Activated T-helper 2 cell treated with anti-CD3 and anti-CD28 coated beads, Interferon-gamma antibody, Interleukin-2, Interleukin-4, amounts not matched to agents 10 μg/mL and 5 μg/mL and 100 μg/mL, durations not matched to agents 14 hours and 24 hours and 36 hours (primary cell): Measurements from ENCODE around the gene EBF3. TPM values are rescaled to one million over a fixed set of nuclear protein-coding genes. Genes with fewer than 3 reads are reported as not detected.

ENCODE experiments used
- DNase-seq: peaks from one replicate; pipeline ENCODE4 v3.0.0; 2021; ENCODE audit warnings: low spot score
- H3K27ac Mint-ChIP-seq: one replicate; pipeline ENCODE4 v1.8.0; 2021; ENCODE audit warnings: mixed read lengths
- H3K27me3 Mint-ChIP-seq: one replicate; pipeline ENCODE4 v1.8.0; 2021; ENCODE audit warnings: low read depth, mixed read lengths
- H3K36me3 Mint-ChIP-seq: one replicate; pipeline ENCODE4 v1.8.0; 2021; ENCODE audit warnings: low read depth, mixed read lengths
- H3K4me1 Mint-ChIP-seq: one replicate; pipeline ENCODE4 v1.8.0; 2021; ENCODE audit warnings: low read depth, mixed read lengths
- H3K4me3 Mint-ChIP-seq: one replicate; pipeline ENCODE4 v1.8.0; 2021; ENCODE audit warnings: low read depth, mild to moderate bottlenecking, moderate library complexity, mixed read lengths
- H3K9me3 Mint-ChIP-seq: one replicate; pipeline ENCODE4 v1.8.0; 2021; ENCODE audit warnings: mixed read lengths
- intact Hi-C: fragments of 100-400 bp; cut with micrococcal nuclease; formaldehyde crosslinking; loops from one replicate; pipeline ENCODE4 v1.15.1; 2023
- total RNA-seq: library from RNA; stranded (reverse); gene quantifications from 2 replicates; pipeline ENCODE4 v1.2.3, GENCODE V29; 2022

EBF3 gene
- total RNA-seq, 1 donor from 2014 or later: not detected

DNA sequence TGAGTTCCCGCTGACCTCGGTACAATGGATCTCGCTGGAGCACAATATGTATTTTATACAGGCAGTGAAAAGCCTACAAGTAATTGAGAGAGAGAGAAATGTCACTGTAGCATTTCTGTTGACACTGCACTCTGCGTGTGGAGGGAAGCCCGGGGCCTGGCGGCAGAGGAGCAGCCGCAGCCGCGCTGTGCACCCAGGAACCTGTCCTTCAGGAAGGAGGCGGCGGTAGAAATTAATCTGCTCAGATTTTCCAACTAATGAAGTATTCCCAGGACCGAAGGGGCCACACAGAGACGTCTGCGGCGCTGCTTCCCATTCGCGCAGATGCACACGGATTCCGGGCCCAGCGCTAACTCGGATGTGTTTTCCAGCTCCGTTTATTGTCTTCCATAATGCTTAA is 170.1 kb downstream of the EBF3 start:
- H3K27me3 Mint-ChIP-seq: no peaks in the 10 kb centered on the region
- DNase-seq: no peak
- intact Hi-C loops: no loop called here
- no peak overlapping the region for H3K27ac Mint-ChIP-seq
- H3K4me3 Mint-ChIP-seq: no peak overlapping the region
- H3K4me1 Mint-ChIP-seq: no peaks in the 10 kb centered on the region
- peaks cover 10% of the 10 kb centered on the region for H3K9me3 Mint-ChIP-seq
- no peaks in the 10 kb centered on the region for H3K36me3 Mint-ChIP-seq

DNA sequence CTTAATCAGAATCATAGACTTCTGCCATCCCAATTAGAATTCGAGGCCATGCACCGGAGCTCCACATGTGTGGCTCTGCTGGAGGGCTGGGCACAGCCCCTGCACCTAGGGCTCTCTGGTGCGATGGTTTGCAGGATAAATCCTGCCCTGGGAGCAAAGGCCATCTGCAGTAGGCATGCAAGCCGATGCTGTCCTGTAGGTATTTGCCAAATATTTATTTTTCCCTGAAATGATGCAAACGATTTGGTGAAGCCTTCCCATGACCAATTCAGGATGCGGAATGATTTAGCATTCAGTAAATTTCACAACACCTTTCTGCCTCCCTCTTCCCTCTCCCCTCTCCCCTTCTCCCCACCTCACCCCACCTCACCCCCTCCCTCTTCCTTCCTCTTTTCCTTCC is 170.6 kb downstream of the EBF3 start:
- H3K36me3 Mint-ChIP-seq: no peaks in the 10 kb centered on the region
- H3K4me3 Mint-ChIP-seq: no peak overlapping the region

DNA sequence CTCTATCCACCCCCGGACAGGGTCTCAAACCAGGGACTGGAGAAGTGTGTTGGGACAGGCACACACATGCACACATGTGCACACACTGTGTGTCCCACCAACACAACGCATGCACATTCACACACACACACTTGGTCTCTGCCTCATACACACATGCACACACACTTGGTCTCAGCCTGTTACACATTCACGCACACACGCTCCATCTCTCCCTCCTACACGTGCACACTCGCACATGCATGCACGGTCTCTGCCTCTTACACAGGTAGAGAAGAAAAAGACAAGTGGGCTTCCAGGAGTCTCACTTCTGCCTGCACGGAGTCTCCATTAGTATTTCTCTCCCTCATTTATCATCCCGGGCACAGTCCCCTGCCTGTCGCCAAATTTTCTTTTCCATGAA is 171.2 kb downstream of the EBF3 start:
- intact Hi-C loops: no loop called here
- no peaks in the 10 kb centered on the region for H3K27me3 Mint-ChIP-seq
- H3K4me3 Mint-ChIP-seq: no peak overlapping the region
- no peaks in the 10 kb centered on the region for H3K36me3 Mint-ChIP-seq
- DNase-seq: no peak
- H3K4me1 Mint-ChIP-seq: no peaks in the 10 kb centered on the region
- H3K9me3 Mint-ChIP-seq: peaks cover 10% of the 10 kb centered on the region
- no peak overlapping the region for H3K27ac Mint-ChIP-seq

More for the DNA sequence above, 170.6 kb downstream of the EBF3 start:
- no peak overlapping the region for H3K27ac Mint-ChIP-seq
- no peaks in the 10 kb centered on the region for H3K4me1 Mint-ChIP-seq
- H3K27me3 Mint-ChIP-seq: no peaks in the 10 kb centered on the region
- intact Hi-C loops: no loop called here
- no peak for DNase-seq
- H3K9me3 Mint-ChIP-seq: peaks cover 10% of the 10 kb centered on the region

DNA sequence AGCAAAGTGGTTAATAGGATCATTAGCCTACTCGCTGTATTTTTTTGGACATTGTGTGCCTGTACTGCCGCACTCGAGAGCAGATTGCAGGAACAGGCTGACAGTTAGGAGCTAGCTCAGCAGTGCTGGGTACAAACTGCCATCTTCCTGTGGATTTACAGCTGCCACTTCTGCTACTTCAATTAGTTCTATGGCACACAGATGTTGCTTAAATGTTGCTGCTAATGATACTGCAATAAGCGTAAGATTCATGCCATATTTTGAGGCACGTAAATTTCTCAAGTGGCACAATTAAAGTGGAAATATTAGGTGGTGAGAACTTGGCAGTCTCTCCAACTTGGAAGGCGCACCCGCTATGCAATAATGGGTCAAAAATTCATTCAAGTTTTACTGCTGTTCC is 171.9 kb downstream of the EBF3 start:
- Mint-ChIP-seq H3K27me3 (no peaks in the 10 kb centered on the region), H3K9me3 (peaks cover 10% of the 10 kb centered on the region), H3K36me3 (no peaks in the 10 kb centered on the region), H3K4me1 (no peaks in the 10 kb centered on the region), H3K4me3 (no peak overlapping the region), H3K27ac (no peak overlapping the region)
- intact Hi-C loops: no loop called here
- DNase-seq: no peak

DNA sequence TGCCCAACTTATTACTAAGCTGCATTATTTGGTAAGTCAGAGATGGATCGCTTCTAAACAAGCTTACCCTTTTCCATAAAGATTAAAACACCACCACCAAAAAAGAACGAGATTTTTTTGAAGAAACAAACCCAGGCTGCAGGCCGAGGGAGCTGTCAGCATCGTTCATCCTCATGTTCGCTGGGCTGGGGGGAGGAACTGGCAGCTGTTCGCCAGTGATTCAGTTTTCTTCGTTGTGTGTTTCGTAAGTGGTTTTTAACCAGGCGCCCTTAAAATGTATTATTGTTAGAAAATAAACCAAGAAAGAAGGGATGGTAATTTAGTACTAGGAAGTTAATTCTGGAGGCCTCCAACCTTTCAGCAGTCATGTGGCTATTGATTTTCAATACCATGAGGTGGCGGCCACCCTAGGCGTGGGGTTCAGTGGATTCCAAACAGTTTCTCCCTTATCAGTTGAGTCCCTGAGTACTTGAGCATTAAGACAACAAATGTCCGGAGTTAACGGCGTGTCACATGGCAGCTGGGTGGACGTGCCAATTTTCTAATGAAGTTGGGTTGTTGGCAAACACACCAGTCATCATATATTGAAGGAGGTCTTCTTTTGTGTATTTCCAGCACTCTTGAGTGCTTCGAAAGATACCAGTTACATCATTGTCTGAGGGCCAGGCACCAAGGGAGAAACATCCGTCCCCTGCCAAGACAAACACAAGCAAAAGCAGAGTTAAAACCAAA is 173.2 kb downstream of the EBF3 start:
- no peak for DNase-seq
- Mint-ChIP-seq H3K36me3 (no peaks in the 10 kb centered on the region), H3K27me3 (no peaks in the 10 kb centered on the region), H3K4me1 (no peaks in the 10 kb centered on the region), H3K4me3 (no peak overlapping the region), H3K9me3 (peaks cover 10% of the 10 kb centered on the region), H3K27ac (no peak overlapping the region)
- intact Hi-C loops: no loop called here

DNA sequence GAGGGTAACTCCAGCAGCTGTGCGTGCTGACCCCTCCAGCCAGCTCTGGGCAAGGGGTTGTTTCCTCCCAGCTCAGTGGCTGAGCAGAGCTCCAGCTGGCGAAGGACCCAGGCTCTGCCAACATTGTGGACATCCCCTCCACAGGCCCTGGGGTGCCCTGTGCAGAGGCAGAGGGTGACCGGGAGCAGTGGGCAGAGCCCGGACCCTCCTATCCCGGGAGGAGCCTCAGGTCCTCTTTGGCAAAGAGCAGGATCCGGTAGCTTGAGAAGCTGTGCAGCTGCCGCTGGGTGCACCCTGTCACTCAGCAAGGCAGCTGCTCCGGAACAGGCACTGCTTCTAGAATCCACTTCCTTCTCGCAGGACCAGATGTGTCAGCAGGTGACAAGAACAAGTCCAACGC is 175.9 kb downstream of the EBF3 start:
- no peaks in the 10 kb centered on the region for H3K4me1 Mint-ChIP-seq
- intact Hi-C loops: no loop called here
- no peak overlapping the region for H3K4me3 Mint-ChIP-seq
- no peak for DNase-seq
- no peaks in the 10 kb centered on the region for H3K36me3 Mint-ChIP-seq
- no peak overlapping the region for H3K27ac Mint-ChIP-seq
- no peaks in the 10 kb centered on the region for H3K27me3 Mint-ChIP-seq
- peaks cover 8% of the 10 kb centered on the region for H3K9me3 Mint-ChIP-seq

DNA sequence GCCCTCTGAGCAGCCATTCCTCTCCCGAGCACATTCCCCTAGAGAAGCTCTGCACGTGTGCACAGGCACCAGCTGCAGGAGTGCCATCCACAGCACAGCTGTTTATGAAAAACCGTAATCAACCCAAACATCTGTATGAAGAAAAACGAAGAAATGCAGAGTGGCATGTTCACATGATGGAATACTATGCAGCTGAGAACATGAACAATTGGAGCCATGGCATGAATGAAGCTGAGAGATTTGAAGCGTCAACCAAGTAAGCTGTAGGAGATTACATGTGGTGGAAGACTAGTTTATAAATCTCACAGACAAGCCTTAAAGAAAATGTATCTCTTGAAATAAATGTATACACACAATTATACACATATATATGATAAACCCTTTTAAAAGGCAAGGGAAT is 176.5 kb downstream of the EBF3 start:
- Mint-ChIP-seq H3K4me3 (no peak overlapping the region), H3K27ac (no peak overlapping the region), H3K27me3 (no peaks in the 10 kb centered on the region), H3K9me3 (peaks cover 4% of the 10 kb centered on the region), H3K36me3 (no peaks in the 10 kb centered on the region), H3K4me1 (no peaks in the 10 kb centered on the region)
- intact Hi-C loops: no loop called here
- no peak for DNase-seq

DNA sequence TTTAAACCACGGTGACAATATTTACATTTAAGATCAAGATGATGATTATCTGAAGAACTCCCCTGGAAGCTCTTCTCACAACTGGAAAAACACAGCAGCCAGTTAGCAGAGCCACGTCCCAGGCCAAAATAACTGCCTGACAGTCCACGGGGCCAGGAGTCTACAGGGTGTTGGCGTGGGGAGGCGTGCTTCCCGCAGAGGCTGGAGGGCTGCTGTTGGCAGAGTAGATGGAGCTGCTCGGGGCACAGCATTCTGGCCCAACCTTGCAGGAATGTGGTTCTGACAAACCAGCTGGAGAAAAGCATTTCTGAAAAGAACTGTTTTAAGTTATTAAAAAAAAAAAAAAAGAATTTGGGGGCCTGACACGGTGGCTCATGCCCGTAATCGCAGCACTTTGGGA is 177.9 kb downstream of the EBF3 start:
- no peak overlapping the region for H3K27ac Mint-ChIP-seq
- no peak overlapping the region for H3K4me3 Mint-ChIP-seq
- intact Hi-C loops: no loop called here

DNA sequence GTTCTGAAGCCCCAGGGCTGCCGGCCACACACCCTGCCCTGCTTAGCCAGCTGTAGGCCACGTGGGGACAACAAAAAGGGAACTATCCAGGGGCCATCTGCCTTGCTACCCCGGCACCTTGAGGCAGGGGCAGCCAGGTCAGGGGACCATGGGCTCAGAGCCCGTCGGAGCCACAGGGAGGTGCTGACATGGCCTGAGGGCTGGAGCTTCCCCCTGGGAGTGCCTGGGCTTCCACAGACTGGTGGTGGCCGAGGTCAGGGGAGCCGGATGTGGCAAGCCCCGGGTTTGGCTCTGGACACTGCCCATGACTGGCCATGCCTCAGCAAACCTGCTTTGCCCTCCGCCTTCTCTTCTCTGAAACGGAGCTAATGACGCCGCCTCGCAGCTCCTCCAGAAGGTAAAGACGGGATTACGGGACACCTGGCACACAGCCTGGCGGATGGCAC is 178.5 kb downstream of the EBF3 start:
- DNase-seq: no peak
- H3K27ac Mint-ChIP-seq: no peak overlapping the region
- H3K36me3 Mint-ChIP-seq: no peaks in the 10 kb centered on the region
- no peaks in the 10 kb centered on the region for H3K27me3 Mint-ChIP-seq
- H3K4me1 Mint-ChIP-seq: no peaks in the 10 kb centered on the region
- H3K4me3 Mint-ChIP-seq: no peak overlapping the region
- intact Hi-C loops: no loop called here
- H3K9me3 Mint-ChIP-seq: peaks cover 4% of the 10 kb centered on the region

More for the DNA sequence above, 177.9 kb downstream of the EBF3 start:
- no peak for DNase-seq
- Mint-ChIP-seq H3K9me3 (peaks cover 4% of the 10 kb centered on the region), H3K4me1 (no peaks in the 10 kb centered on the region), H3K36me3 (no peaks in the 10 kb centered on the region), H3K27me3 (no peaks in the 10 kb centered on the region)

Other genes with a start within 250 kb of the EBF3 start
- gene C10orf143, start 146.6 kb upstream of the EBF3 start, total RNA-seq: 3.1 and 4.5 TPM in 2 replicates
- gene GLRX3, start 172.1 kb upstream of the EBF3 start, total RNA-seq: 138 and 145 TPM in 2 replicates